CD4-positive, CD25-positive, alpha-beta regulatory T cell (primary cell): ENCODE data around the gene NR2C1. TPM values are rescaled to one million over a fixed set of nuclear protein-coding genes. Genes with fewer than 3 reads are reported as not detected.

Experiments used
- ATAC-seq, 2 donors: fragments of 150-1000 bp; cut with Tn5 transposase; one replicate each; pipeline ENCODE4 v1.10.0; 2021; ENCODE audit warnings: low read depth in 2 of 2, moderate number of reproducible peaks in 2 of 2, moderate library complexity in 1 of 2
- DNase-seq, 3 donors: peaks; one replicate each; pipeline versions ENCODE4 v3.0.0 to v3.0.0-alpha.2; 2012 to 2022; ENCODE audit warnings: mixed read lengths in 1 of 3
- H3K27ac ChIP-seq: one replicate; pipeline ENCODE4 v1.7.0; 2013; ENCODE audit warnings: mild to moderate bottlenecking, low read length; ENCODE audit not compliant: insufficient read depth, poor library complexity, severe bottlenecking
- H3K27me3 ChIP-seq: one replicate; pipeline ENCODE4 v1.7.0; 2013; ENCODE audit warnings: low read length; ENCODE audit not compliant: control insufficient read depth, insufficient read depth
- H3K36me3 ChIP-seq: one replicate; pipeline ENCODE4 v1.7.0; 2013; ENCODE audit warnings: mild to moderate bottlenecking, low read length, moderate library complexity; ENCODE audit not compliant: control insufficient read depth, insufficient read depth
- H3K4me1 ChIP-seq: 2 replicates; pipeline ENCODE4 v1.7.0; 2013; ENCODE audit warnings: mild to moderate bottlenecking, low read length; ENCODE audit not compliant: insufficient read depth, control insufficient read depth, poor library complexity, severe bottlenecking
- H3K4me3 ChIP-seq: one replicate; pipeline ENCODE4 v1.7.0; 2013; ENCODE audit warnings: low read depth, mild to moderate bottlenecking, low read length, moderate library complexity
- H3K9me3 ChIP-seq, 2 experiments: 1 replicate in 1 of 2; 2 replicates in 1 of 2; pipeline ENCODE4 v1.7.0; 2013; ENCODE audit warnings: low read length in 2 of 2, mild to moderate bottlenecking in 1 of 2, moderate library complexity in 1 of 2; ENCODE audit not compliant: control insufficient read depth in 2 of 2
- H3K27ac Mint-ChIP-seq, 3 donors: one replicate each; pipeline ENCODE4 v1.8.0; 2020 to 2022; ENCODE audit warnings: mild to moderate bottlenecking in 3 of 3, mixed read lengths in 3 of 3, moderate library complexity in 2 of 3
- H3K27me3 Mint-ChIP-seq: one replicate; pipeline ENCODE4 v1.8.0; 2022; ENCODE audit warnings: mild to moderate bottlenecking, mixed read lengths
- H3K36me3 Mint-ChIP-seq: one replicate; pipeline ENCODE4 v1.8.0; 2020; ENCODE audit warnings: mixed read lengths
- H3K4me1 Mint-ChIP-seq, 4 donors: one replicate each; pipeline ENCODE4 v1.8.0; 2020 to 2022; ENCODE audit warnings: mixed read lengths in 4 of 4, mild to moderate bottlenecking in 1 of 4
- H3K4me3 Mint-ChIP-seq, 4 donors: one replicate each; pipeline ENCODE4 v1.8.0; 2020 to 2022; ENCODE audit warnings: mild to moderate bottlenecking in 4 of 4, mixed read lengths in 4 of 4, moderate library complexity in 3 of 4
- H3K9me3 Mint-ChIP-seq, 7 donors: one replicate each; pipeline ENCODE4 v1.8.0; 2020 to 2022; ENCODE audit warnings: mixed read lengths in 7 of 7, mild to moderate bottlenecking in 3 of 7, moderate library complexity in 2 of 7
- polyA plus RNA-seq, 4 donors: library from polyadenylated mRNA; unstranded; fragments of 300-500 nt; fragmentation: Illumina TruSeq; gene quantifications; one replicate each; pipeline ENCODE4 v1.2.3, GENCODE V29; 2021
- total RNA-seq: library from RNA; stranded (reverse); gene quantifications from one replicate; pipeline ENCODE4 v1.2.3, GENCODE V29; 2022

Gene NR2C1
- total and polyA plus RNA-seq, 5 donors from 2014 or later, result 6.1 to 58.3 (median 9.7) TPM

GRCh38 chr12:94977766-94978468 lies 95.5 kb downstream of the NR2C1 start:
- ATAC-seq, result no peak
- Mint-ChIP-seq H3K4me3 (no peak overlapping the region), H3K27ac (peak overlapping the region in 2 of 3 donors; percentile 59 to 71), H3K27me3 (no peaks in the 10 kb centered on the region), H3K36me3 (peaks cover 30% of the 10 kb centered on the region), H3K9me3 (no peaks in the 10 kb centered on the region), H3K4me1 (peaks cover 30 to 48% (median 37%) of the 10 kb centered on the region in 4 donors)
- H3K9me3 ChIP-seq, result no peaks in the 10 kb centered on the region
- no peak overlapping the region for H3K4me3 ChIP-seq
- H3K4me1 ChIP-seq, result no peaks in the 10 kb centered on the region
- H3K27me3 ChIP-seq, result no peaks in the 10 kb centered on the region
- no peak for DNase-seq
- no peaks in the 10 kb centered on the region for H3K36me3 ChIP-seq
- H3K27ac ChIP-seq, result no peak overlapping the region

GRCh38 chr12:94973221-94973620 lies 100.2 kb downstream of the NR2C1 start:
- ATAC-seq, result no peak

GRCh38 chr12:94972795-94973194 lies 100.6 kb downstream of the NR2C1 start:
- Histone ChIP-seq H3K36me3 (peaks cover 17% of the 10 kb centered on the region), H3K27ac (no peak overlapping the region), H3K27me3 (no peaks in the 10 kb centered on the region), H3K4me3 (no peak overlapping the region), H3K4me1 (no peaks in the 10 kb centered on the region), H3K9me3 (no peaks in the 10 kb centered on the region)
- Mint-ChIP-seq H3K4me3 (no peak overlapping the region), H3K4me1 (peaks cover 9 to 23% (median 15%) of the 10 kb centered on the region in 4 donors), H3K27ac (peak overlapping the region in 2 of 3 donors; percentile 52 to 59), H3K36me3 (peaks cover 40% of the 10 kb centered on the region), H3K9me3 (no peaks in the 10 kb centered on the region), H3K27me3 (no peaks in the 10 kb centered on the region)
- DNase-seq (no peak), ATAC-seq (no peak)

More at GRCh38 chr12:94973221-94973620, 100.2 kb downstream of the NR2C1 start:
- Mint-ChIP-seq H3K9me3 (no peaks in the 10 kb centered on the region), H3K27me3 (no peaks in the 10 kb centered on the region), H3K4me3 (no peak overlapping the region), H3K27ac (peak overlapping the region in 2 of 3 donors; percentile 52 to 59), H3K4me1 (peaks cover 9 to 27% (median 20%) of the 10 kb centered on the region in 4 donors), H3K36me3 (peaks cover 44% of the 10 kb centered on the region)
- no peak overlapping the region for H3K27ac ChIP-seq
- H3K4me3 ChIP-seq, result no peak overlapping the region
- no peaks in the 10 kb centered on the region for H3K27me3 ChIP-seq
- H3K4me1 ChIP-seq, result no peaks in the 10 kb centered on the region
- DNase-seq, result no peak
- peaks cover 17% of the 10 kb centered on the region for H3K36me3 ChIP-seq
- no peaks in the 10 kb centered on the region for H3K9me3 ChIP-seq

- Mint-ChIP-seq H3K4me3 (no peak overlapping the region), H3K36me3 (peaks cover 43% of the 10 kb centered on the region), H3K27me3 (no peaks in the 10 kb centered on the region), H3K9me3 (no peaks in the 10 kb centered on the region), H3K27ac (no peak overlapping the region), H3K4me1 (peaks cover 7 to 14% (median 10%) of the 10 kb centered on the region in 4 donors)
- no peaks in the 10 kb centered on the region for H3K27me3 ChIP-seq
- no peaks in the 10 kb centered on the region for H3K4me1 ChIP-seq
- no peak overlapping the region for H3K27ac ChIP-seq
- peaks cover 17% of the 10 kb centered on the region for H3K36me3 ChIP-seq
- no peaks in the 10 kb centered on the region for H3K9me3 ChIP-seq
- no peak overlapping the region for H3K4me3 ChIP-seq
- ATAC-seq (no peak), DNase-seq (no peak)
Measured at GRCh38 chr12:94971923-94972322, 101.5 kb downstream of the NR2C1 start.

- no peaks in the 10 kb centered on the region for H3K27me3 Mint-ChIP-seq
- no peak overlapping the region for H3K4me3 Mint-ChIP-seq
- no peaks in the 10 kb centered on the region for H3K27me3 ChIP-seq
- no peak overlapping the region for H3K4me3 ChIP-seq
- H3K4me1 ChIP-seq, result no peaks in the 10 kb centered on the region
- no peak overlapping the region for H3K27ac Mint-ChIP-seq
- peaks cover 17% of the 10 kb centered on the region for H3K36me3 ChIP-seq
- no peaks in the 10 kb centered on the region for H3K9me3 Mint-ChIP-seq
- ATAC-seq, result no peak
- peaks cover 3 to 10% (median 8%) of the 10 kb centered on the region in 4 donors for H3K4me1 Mint-ChIP-seq
- no peak for DNase-seq
- H3K27ac ChIP-seq, result no peak overlapping the region
- peaks cover 40% of the 10 kb centered on the region for H3K36me3 Mint-ChIP-seq
- H3K9me3 ChIP-seq, result no peaks in the 10 kb centered on the region
Measured at GRCh38 chr12:94970560-94970959, 102.9 kb downstream of the NR2C1 start.

Other genes with a start within 250 kb of the NR2C1 start
- gene NDUFA12, start 69.9 kb downstream of the NR2C1 start, total RNA-seq, result 67.6 TPM
- 100 to 1,000 TPM; 264 to 488 (median 327) TPM for gene NDUFA12, start 69.9 kb downstream of the NR2C1 start, polyA plus RNA-seq
- 0.79 TPM for gene FGD6, start 143.8 kb upstream of the NR2C1 start, total RNA-seq
- under 1 TPM in 3 of 4 donors, not detected in 1; 0.06 to 0.10 (median 0.08) TPM for gene FGD6, start 143.8 kb upstream of the NR2C1 start, polyA plus RNA-seq
- 52.9 TPM for gene VEZT, start 144.2 kb upstream of the NR2C1 start, total RNA-seq
- 10 to 100 TPM; 21.9 to 29.6 (median 27.4) TPM for gene VEZT, start 144.2 kb upstream of the NR2C1 start, polyA plus RNA-seq